HG03097 (cell line): Measurements from ENCODE around the gene IL4.

ENCODE experiments used
- ATAC-seq: cut with Tn5 transposase; IDR thresholded peaks from one replicate; pipeline ENCODE4 v1.9.1; 2021; ENCODE audit not compliant: unreplicated experiment, low FRiP score

Gene IL4

DNA sequence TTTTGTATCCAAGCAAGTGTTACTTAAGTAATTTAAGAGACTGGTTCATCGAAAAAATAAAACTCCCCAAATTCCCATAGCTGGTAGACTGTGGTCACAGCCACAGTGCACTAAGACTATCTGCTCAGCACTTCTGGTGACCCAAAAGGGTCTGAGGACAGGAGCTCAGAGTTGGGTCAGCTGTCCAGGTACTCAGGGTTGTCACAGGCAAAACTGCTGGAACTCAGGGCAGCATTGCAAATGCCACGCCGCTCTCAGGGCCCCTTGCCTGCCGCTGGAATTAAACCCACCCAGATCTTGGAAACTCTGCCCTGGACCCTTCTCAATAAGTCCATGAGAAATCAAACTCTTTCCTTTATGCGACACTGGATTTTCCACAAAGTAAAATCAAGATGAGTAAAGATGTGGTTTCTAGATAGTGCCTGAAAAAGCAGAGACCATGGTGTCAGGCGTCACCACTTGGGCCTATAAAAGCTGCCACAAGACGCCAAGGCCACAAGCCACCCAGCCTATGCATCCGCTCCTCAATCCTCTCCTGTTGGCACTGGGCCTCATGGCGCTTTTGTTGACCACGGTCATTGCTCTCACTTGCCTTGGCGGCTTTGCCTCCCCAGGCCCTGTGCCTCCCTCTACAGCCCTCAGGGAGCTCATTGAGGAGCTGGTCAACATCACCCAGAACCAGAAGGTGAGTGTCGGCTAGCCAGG lies 16.0 kb upstream of the IL4 start, which contains the start of gene IL13:
Gene IL13, plus strand, starts transcription at position 498 of the 705 bp plus-strand sequence. Its CDS starts 14 bp downstream, at position 512.
- no peak for ATAC-seq

DNA sequence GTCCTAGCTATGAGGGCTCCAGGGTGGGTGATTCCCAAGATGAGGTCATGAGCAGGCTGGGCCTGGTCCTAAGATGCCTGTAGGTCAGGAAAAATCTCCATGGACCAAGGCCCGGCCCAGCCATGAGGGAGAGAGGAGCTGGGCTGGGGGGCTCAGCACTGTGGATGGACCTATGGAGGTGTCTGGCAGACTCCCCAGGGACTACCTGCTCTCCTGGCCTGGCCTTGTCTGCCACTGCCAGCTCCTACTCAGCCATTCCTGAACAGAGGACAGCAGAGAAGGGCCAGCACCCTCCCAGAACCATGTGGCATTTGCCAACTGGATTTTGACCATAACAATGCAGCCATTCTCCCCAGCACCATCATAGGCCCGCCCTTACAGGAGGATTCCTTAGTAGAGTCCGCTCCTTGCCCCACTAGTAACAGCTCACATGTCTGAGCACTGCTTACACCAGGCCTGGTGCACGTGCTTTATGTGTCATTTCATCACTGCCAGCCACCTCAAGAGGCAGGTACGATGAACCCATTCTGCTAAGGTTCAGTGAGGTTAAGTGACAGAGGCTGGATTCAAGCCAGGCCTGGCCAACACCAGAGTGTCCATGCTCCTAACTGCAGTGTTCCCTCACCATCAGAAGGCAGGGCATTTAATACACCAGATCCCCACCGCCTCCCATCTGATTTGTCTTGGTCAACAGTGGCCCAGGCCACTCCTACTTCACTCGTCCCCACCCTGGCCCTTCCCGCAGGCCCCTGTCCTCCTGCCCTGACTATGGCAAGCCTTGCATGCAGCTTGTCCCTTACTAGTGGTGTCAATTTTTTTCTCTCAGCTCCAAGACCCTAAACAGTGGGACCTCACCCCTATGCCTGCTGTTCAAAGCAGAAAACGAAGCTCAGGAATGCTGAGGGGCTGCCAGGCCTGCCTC lies 15.1 kb upstream of the IL4 start:
- no peak for ATAC-seq

DNA sequence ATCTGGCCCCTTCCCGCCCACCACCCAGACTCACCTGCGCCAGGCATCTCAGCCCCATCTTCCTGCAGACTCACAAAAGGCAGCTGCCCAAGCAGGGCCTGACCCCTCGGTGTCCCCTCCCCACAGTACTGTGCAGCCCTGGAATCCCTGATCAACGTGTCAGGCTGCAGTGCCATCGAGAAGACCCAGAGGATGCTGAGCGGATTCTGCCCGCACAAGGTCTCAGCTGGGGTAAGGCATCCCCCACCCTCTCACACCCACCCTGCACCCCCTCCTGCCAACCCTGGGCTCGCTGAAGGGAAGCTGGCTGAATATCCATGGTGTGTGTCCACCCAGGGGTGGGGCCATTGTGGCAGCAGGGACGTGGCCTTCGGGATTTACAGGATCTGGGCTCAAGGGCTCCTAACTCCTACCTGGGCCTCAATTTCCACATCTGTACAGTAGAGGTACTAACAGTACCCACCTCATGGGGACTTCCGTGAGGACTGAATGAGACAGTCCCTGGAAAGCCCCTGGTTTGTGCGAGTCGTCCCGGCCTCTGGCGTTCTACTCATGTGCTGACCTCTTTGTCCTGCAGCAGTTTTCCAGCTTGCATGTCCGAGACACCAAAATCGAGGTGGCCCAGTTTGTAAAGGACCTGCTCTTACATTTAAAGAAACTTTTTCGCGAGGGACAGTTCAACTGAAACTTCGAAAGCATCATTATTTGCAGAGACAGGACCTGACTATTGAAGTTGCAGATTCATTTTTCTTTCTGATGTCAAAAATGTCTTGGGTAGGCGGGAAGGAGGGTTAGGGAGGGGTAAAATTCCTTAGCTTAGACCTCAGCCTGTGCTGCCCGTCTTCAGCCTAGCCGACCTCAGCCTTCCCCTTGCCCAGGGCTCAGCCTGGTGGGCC lies 13.9 kb upstream of the IL4 start:
- ATAC-seq, result no peak

- ATAC-seq, result no peak
Observed at GRCh38 chr5:132661231-132662003, 12.4 kb upstream of the IL4 start.

GRCh38 chr5:132662004-132662401 lies 11.8 kb upstream of the IL4 start:
- no peak for ATAC-seq

DNA sequence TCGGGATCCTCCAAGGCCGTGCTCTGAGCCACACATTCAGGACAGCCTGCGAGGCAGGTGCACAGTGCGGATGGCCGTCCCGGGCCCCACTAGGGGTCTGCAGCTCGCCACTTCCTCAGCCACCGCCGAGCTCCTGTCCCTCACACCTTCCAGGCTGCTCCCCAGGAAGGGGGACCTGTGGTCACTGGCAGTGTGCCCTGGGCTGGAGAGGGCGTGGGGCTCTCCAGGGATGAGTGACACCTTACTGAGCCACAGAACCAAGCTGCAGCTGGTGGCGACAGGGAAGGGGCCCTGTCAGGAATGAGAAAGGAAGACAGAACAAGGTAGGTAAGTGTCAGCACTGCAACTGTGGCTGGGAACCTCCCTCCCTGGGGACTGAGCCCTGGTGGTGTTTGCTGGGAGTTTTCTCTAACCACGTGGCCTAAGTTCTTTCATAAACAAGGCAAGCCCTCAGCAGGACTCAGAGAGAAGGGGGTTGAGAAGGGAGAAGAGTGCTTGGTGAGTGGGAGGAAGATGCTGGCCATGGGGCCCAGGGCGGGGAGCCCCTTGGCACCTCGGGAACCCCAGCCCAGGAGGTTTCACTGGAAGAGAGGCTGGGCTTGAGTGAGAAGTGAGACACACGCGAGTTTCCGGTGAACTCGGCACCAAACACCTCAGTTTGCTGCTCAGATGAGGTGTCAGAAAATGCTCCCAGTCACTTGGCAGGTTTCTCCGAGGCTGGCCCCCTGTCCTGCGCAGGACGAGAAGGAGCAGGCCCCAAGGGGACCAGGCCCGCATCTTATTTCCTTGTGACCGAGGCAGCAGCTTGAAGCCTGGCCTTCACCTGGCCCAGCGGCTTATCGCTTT lies 10.6 kb upstream of the IL4 start:
- ATAC-seq, result peak; percentile 56

DNA sequence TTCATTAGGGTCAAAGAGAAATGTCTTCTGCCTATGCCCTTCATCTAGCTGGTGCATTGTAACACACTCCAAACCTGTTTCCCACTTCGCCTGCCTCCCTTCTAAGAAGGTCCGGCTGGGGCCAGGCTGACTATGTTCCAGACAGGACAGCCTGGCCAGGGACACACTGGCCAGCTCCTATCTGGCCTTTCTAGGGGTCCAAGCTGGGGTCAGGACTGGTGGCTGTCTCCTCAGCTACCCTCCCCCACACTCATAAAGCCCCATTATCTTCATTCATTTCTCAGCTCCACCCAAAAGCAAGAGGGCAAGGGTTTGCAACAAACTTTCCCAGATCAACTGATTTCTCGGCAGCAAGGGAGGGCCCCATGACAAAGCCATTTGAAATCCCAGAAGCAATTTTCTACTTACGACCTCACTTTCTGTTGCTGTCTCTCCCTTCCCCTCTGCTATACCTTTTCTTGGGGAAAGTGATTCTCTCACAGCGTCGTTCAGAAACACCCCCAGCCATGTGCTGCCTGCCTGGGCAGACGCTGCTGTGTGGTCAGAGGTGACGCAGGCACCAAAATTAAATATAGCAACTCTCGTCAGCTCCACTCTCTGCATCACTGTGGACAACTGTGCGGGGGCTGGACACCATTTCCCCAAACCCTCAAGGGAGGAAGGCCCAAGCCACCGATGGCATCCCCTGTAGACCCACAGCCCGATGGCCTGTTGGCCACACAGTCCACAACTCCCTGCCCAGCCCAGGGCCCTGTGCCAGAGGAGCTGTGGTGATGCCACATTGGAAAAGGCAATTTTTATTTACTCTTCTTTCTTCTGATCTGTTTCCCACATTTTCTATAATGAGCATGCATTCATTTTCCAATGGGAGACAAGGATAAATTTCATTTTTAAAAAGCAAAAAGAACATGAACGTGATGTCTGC lies 9.8 kb upstream of the IL4 start:
- peak; percentile 30 for ATAC-seq

GRCh38 chr5:132664696-132665209 lies 9.0 kb upstream of the IL4 start:
- ATAC-seq, result no peak

DNA sequence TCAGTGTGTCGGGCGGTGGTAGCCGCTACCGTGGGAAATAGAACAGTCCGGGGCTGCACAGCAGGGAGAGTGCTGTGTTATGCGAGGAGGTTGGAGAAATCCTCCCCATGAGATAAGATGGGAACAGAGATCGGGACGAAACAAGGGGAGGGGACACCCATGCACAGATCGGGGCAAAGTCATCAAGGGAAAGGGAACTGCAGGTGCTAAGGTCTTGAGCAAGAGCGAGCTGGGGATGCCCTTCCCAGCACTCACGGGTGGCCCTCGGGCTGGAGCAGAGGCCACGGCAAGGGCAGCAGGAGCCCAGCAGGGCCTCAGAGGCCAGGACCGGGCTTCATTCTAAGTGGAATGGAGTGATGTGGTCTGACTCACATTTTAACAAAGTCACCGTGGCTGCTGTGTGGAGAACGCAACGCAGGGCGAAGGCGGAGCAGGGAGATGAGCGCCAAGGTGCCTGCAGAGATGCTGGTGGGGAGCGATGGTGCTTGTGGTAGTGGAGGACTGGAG lies 8.2 kb upstream of the IL4 start:
- no peak for ATAC-seq

DNA sequence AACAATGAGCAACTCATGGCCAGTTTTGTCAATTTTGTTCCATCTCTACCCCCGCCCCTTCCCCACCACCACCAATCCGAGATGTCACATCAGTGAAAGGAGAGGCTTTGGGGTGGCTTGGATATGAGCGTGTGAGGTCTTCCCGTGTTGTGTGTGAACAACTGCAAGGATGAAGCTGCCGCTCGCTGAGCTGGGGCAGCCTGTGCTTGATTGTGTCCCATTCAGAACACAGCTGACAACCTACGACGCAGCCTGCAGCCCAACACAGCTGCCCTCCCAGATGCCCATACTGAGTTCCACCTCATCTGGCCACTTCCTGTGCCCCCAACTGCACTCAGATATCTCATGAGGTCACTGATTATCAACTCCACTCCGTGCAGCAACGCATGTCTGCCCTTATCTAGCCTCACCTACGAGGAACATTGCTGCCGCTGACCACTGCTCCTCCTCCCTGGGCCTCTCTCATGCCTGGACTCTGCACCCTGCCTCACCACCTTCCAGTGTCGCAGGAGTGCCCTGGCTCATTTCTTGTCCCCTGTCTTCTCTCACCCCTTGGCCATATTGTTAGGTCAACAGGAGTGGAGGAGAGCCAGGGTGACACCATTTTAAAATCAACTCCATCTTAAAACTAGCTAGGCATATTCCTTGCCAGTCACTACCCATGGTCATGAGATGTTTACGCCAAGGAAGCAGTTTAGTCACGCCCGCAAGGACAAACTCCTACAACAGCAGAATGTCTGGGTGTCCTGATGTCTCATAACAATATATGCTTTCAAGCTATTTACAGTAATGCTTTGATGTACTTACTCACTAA lies 7.3 kb upstream of the IL4 start:
- no peak for ATAC-seq

DNA sequence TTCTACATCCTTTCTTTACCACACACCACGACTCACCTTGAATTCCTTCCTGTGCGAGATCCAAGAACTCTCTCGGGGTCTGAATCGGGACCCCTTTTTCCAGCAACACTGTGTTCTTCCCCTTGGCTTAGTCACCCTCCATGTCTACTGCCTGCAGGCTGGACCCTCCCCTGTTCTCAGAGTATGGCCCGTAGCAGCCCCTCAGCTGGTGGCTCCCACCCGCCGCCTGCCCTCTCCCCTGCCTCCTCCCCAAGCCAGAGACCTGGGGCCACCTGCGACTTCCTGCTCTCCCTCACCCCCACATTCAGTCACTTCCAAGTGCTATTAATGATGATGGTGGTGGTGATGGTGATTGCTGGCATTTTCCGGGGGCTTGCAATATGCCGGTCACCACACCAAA lies 6.5 kb upstream of the IL4 start:
- no peak for ATAC-seq

GRCh38 chr5:132667761-132668705 lies 5.8 kb upstream of the IL4 start:
- no peak for ATAC-seq

GRCh38 chr5:132668706-132669454 lies 4.9 kb upstream of the IL4 start:
- ATAC-seq, result no peak

DNA sequence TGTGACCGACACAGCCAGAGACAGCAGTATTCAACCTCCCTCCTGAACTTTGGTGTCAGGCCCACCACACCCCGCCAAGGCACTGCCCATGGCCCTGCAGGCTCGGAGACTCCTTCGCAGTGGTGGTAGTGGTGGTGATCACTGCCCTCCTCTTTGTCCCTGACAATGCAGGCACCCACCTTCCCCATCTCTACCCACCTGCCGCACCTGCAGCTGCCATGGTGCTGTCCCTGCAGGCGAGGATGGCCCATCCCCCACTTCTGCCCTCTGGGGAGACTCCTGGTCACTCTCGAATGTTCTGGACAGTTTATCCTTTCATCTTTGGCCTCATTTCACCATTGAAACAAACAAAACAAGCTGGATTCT lies 4.4 kb upstream of the IL4 start:
- ATAC-seq, result no peak
